Peyer's patch (tissue), 4 donors: Measurements from ENCODE around the gene HDX. TPM values are rescaled to one million over a fixed set of nuclear protein-coding genes. Genes with fewer than 3 reads are reported as not detected.

ENCODE experiments used
- DNase-seq, 3 donors: peaks; one replicate each; pipeline ENCODE4 v3.0.0-alpha.2; 2017 to 2019
- H3K27ac ChIP-seq, 4 donors: fragments of 200-600 bp; sonication (generic); one replicate each; pipeline ENCODE4 v1.5.1; 2016 to 2019
- H3K27me3 ChIP-seq, 2 donors: fragments of 200-600 bp; sonication (generic); one replicate each; pipeline ENCODE4 v1.5.1; 2019
- H3K36me3 ChIP-seq, 3 donors: fragments of 200-600 bp; sonication (generic); one replicate each; pipeline ENCODE4 v1.5.1; 2016 to 2019
- H3K4me1 ChIP-seq, 4 donors: fragments of 200-600 bp; sonication (generic); one replicate each; pipeline ENCODE4 v1.5.1; 2016 to 2019
- H3K4me3 ChIP-seq, 4 donors: fragments of 200-600 bp; sonication (generic); 1 replicate in 3 of 4; 2 replicates in 1 of 4; pipeline ENCODE4 v1.5.1; 2016 to 2019; ENCODE audit warnings: mild to moderate bottlenecking in 1 of 4
- H3K9me3 ChIP-seq, 4 donors: fragments of 200-600 bp; sonication (generic); one replicate each; pipeline ENCODE4 v1.5.1; 2016 to 2019; ENCODE audit warnings: mild to moderate bottlenecking in 1 of 4
- CTCF ChIP-seq, 6 experiments: fragments of 450-650 bp in 4 of 6; fragments of 200-600 bp in 2 of 6; sonication (generic) in 1 of 6; IDR thresholded peaks; one replicate each; pipeline ENCODE4 v1.5.1; 2017 to 2019; ENCODE audit warnings: antibody characterized with exemption in 6 of 6, mild to moderate bottlenecking in 3 of 6, moderate library complexity in 1 of 6
- POLR2A ChIP-seq, 2 donors: fragments of 450-650 bp; IDR thresholded peaks; one replicate each; pipeline ENCODE4 v1.5.1; 2017; ENCODE audit warnings: antibody characterized with exemption in 2 of 2, mild to moderate bottlenecking in 2 of 2, moderate library complexity in 2 of 2
- total RNA-seq, 4 donors: library from RNA; depleted of rRNA; stranded (reverse); fragments of >200 nt; gene quantifications; one replicate each; pipeline ENCODE4 v1.1.0, GENCODE V29; 2016

HDX gene
- total RNA-seq, 4 donors from 2014 or later, result 3.0 to 3.3 (median 3.3) TPM

DNA sequence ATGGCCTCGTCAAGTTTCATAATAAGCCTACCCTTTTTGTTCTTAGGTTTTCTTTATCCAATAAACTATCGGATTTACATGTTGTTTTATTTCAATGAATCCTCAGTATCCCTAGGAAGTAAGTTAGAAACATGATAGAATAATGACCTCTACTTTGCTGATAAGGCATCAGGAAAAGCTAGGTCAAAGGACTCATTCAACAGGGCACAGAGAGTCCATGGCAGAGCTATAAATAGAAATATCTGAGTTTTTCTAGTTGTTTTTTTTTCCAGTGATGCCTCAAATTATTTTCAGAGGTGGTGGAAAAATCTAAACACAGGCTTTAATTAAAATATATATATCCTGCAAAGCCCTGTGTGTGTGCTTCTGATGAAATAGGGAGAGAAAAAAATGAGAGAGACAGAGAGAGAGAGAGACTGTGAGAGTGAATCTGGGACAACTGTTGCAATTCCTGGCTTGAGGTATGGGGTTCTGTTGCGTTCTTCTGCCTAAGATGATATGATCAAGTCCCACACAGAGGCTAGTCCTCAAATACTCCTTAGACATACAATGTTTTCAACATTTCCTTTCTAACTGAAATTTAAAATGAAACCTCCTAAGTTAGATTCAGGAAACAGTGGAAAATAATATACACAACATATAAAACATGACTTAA lies 139.9 kb downstream of the HDX start:
- Histone ChIP-seq H3K36me3 (no peaks in the 10 kb centered on the region), H3K4me1 (no peaks in the 10 kb centered on the region), H3K4me3 (no peak overlapping the region), H3K27ac (no peak overlapping the region), H3K27me3 (no peaks in the 10 kb centered on the region), H3K9me3 (no peaks in the 10 kb centered on the region)
- TF ChIP-seq CTCF (IDR thresholded peaks at IDR 0.05), result no peak
- no peak for TF ChIP-seq POLR2A (IDR thresholded peaks at IDR 0.05)
- no peak for DNase-seq

- Histone ChIP-seq H3K4me1 (no peaks in the 10 kb centered on the region), H3K27me3 (no peaks in the 10 kb centered on the region), H3K27ac (no peak overlapping the region), H3K36me3 (no peaks in the 10 kb centered on the region), H3K9me3 (no peaks in the 10 kb centered on the region), H3K4me3 (no peak overlapping the region)
- TF ChIP-seq POLR2A (IDR thresholded peaks at IDR 0.05) (no peak), CTCF (IDR thresholded peaks at IDR 0.05) (no peak)
- DNase-seq, result no peak
Observed at GRCh38 chrX:84358271-84358670, 144.0 kb downstream of the HDX start.

DNA sequence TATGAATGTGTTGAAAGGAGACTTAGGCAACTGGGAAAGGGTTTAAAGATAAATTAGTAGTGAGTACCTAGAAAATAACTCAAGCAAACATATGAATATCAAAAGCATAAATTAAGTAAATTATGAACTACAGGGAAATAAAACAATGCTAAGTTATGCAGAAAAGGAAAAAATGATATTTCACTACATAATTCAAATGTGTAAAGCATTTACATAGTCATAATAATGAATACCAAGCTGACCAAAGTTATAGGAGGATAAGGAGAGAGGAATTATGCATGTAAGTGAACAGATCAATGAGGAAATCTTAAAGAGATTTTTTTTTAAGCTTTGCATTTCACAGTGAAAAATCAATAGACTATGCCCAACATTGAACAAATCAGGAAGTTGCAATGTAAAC lies 145.0 kb downstream of the HDX start:
- no peaks in the 10 kb centered on the region for H3K4me1 ChIP-seq
- no peaks in the 10 kb centered on the region for H3K9me3 ChIP-seq
- H3K36me3 ChIP-seq, result no peaks in the 10 kb centered on the region
- no peaks in the 10 kb centered on the region for H3K27me3 ChIP-seq
- no peak for TF ChIP-seq POLR2A (IDR thresholded peaks at IDR 0.05)
- TF ChIP-seq CTCF (IDR thresholded peaks at IDR 0.05), result no peak
- H3K4me3 ChIP-seq, result no peak overlapping the region
- no peak overlapping the region for H3K27ac ChIP-seq
- DNase-seq, result no peak

GRCh38 chrX:84340968-84341367 lies 161.3 kb downstream of the HDX start:
- no peaks in the 10 kb centered on the region for H3K36me3 ChIP-seq
- H3K4me3 ChIP-seq, result no peak overlapping the region
- TF ChIP-seq CTCF (IDR thresholded peaks at IDR 0.05), result no peak
- TF ChIP-seq POLR2A (IDR thresholded peaks at IDR 0.05), result no peak
- DNase-seq, result no peak
- H3K27ac ChIP-seq, result no peak overlapping the region
- H3K9me3 ChIP-seq, result no peaks in the 10 kb centered on the region
- H3K27me3 ChIP-seq, result no peaks in the 10 kb centered on the region
- H3K4me1 ChIP-seq, result no peaks in the 10 kb centered on the region

DNA sequence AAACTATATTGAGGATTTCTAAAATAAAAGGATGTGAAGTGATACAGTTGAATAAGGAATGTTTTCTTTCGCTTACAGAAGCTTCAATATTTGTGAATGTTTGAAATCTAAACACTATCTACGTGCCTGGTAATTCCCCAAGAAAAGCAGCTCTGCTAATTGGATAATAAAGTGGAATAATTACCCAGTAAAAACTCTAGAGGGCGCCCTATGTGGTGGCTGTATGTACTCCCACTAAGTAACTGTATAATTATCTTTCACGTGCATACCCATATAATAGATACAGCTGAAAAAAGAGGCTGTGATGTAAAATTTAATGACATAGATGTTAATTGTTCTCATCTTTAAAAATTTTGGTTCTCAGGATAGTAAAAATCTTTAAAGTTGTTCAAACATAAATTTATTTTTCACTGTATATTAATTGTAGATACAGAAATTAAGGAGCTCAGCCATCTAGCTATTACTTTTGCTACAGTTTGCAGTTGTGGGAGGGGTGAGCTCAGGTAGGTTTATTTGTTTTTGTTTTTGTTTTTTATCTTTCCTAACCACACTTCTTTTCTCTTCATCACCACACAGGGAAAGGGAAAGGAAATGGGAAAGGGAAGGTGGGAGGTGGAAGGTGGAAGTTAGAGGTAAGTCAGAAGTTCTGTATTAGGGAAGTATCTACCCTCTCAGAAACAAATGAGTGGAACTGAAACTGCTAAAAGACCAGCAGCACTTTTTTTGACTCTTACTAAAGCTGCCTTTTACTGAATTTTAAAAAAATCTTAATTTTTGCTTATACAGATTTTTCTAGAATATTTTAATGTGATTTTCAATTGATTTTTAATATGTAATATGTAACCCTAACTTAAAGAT lies 162.5 kb downstream of the HDX start:
- no peak overlapping the region for H3K27ac ChIP-seq
- H3K4me1 ChIP-seq, result no peaks in the 10 kb centered on the region
- H3K27me3 ChIP-seq, result no peaks in the 10 kb centered on the region
- no peak for DNase-seq
- no peaks in the 10 kb centered on the region for H3K36me3 ChIP-seq
- H3K9me3 ChIP-seq, result no peaks in the 10 kb centered on the region
- TF ChIP-seq CTCF (IDR thresholded peaks at IDR 0.05) (peak in 5 of 6 experiments; percentile 32 to 52 (median 40)), POLR2A (IDR thresholded peaks at IDR 0.05) (no peak)
- H3K4me3 ChIP-seq, result no peak overlapping the region
